C4-2B (cell line): ENCODE measurements around the gene FHAD1.
"Not testable (repeated sequence)": the region's sequence is repeated elsewhere in the genome, so short reads cannot be mapped to it uniquely, and the experiment has no call there.

Source experiments
- H3K27ac ChIP-seq: fragments of 450-650 bp; 2 replicates; pipeline ENCODE4 v1.5.1; 2017
- CTCF ChIP-seq: fragments of 450-650 bp; conservative IDR thresholded peaks from 2 replicates; pipeline ENCODE4 v1.5.1; 2017; ENCODE audit warnings: mild to moderate bottlenecking
- ZFX ChIP-seq: fragments of 450-650 bp; IDR thresholded peaks from 2 replicates; pipeline ENCODE4 v1.6.1; 2017

Gene FHAD1

GRCh38 chr1:15428815-15429435 is 181.9 kb downstream of the FHAD1 start:
- no peak overlapping the region for H3K27ac ChIP-seq
- TF ChIP-seq ZFX (no peak), CTCF (no peak)

- no peak for TF ChIP-seq CTCF
- TF ChIP-seq ZFX: no peak
- H3K27ac ChIP-seq: no peak overlapping the region
These were observed 182.7 kb downstream of the FHAD1 start for GRCh38 chr1:15429701-15430149.

GRCh38 chr1:15430787-15431570 is 184.0 kb downstream of the FHAD1 start:
- peak; percentile 80 for TF ChIP-seq CTCF
- TF ChIP-seq ZFX: no peak
- no peak overlapping the region for H3K27ac ChIP-seq

- H3K27ac ChIP-seq: no peak overlapping the region
- TF ChIP-seq ZFX: no peak
- TF ChIP-seq CTCF: no peak
These were observed 184.5 kb downstream of the FHAD1 start for GRCh38 chr1:15431571-15431948.

- TF ChIP-seq CTCF (no peak), ZFX (no peak)
- no peak overlapping the region for H3K27ac ChIP-seq
These were observed 185.3 kb downstream of the FHAD1 start for GRCh38 chr1:15432324-15432723.

- TF ChIP-seq ZFX (no peak), CTCF (no peak)
- H3K27ac ChIP-seq: no peak overlapping the region
These were observed 186.4 kb downstream of the FHAD1 start for GRCh38 chr1:15433471-15433870.

GRCh38 chr1:15434739-15435138 is 187.7 kb downstream of the FHAD1 start:
- not testable (repeated sequence) for H3K27ac ChIP-seq
